LHCN-M2 (cell line): Measurements from ENCODE around the gene TFRC. TPM values are rescaled to one million over a fixed set of nuclear protein-coding genes. Genes with fewer than 3 reads are reported as not detected.
"Not testable (repeated sequence)": the region's sequence is repeated elsewhere in the genome, so short reads cannot be mapped to it uniquely, and the experiment has no call there.

Experiments
- DNase-seq: peaks from one replicate; pipeline ENCODE4 v3.0.0-alpha.2; 2012; ENCODE audit warnings: low read depth
- total RNA-seq: library from RNA; depleted of rRNA; stranded (reverse); fragments of >200 nt; gene quantifications from 2 replicates; pipeline ENCODE4 v1.2.3, GENCODE V29; 2014

Gene TFRC
- total RNA-seq, 1 experiment from 2014 or later: 187 TPM

DNA sequence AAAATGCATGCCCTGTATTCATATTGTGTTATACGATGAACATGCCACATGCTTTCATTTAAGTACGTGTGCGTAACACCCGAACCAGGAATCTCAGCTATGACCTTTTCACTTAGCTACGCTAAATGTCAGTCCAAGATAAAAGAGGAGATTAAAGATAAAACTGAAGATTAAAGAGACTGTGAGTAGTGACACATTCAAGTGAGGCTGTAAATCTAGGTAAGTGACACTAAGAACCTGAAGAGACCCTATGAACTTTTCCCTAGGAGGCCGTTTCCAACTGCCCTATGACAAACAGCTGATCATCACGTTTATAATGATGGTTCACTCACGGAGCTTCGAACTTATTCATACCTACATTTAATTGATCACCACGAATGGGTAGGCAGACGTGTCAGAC, 32.2 kb downstream of the TFRC start:
- DNase-seq: no peak

DNA sequence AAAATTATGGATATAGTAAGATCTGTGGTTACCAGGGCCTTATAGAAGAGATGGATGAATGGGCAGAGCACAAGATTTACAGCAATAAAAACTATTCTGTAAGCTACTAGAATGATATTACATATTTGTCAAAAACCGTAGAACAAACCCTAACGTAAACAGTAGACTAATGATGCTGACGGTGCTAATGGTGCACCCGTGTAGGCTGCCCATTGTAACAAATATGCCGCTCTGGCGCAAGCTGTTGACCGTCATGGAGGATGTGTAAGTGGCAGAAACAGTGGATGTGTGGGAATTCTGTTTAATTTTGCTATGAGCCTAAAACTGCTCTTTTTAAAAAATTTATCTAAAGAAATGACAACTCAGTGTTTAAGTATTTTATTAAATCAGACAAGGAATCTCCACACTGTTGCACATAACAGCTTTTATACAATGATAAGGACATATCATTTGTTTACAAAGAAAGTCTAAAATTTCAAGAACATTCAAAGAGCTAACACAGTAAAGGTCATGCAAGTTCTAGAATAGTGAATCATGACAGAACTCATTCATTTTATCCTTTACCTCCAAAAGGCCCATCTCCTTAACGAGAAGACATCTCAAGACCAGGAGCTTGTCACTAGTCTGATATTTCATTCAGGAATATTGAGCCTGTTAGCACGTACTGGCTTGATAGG, 32.8 kb downstream of the TFRC start:
- DNase-seq: no peak

DNA sequence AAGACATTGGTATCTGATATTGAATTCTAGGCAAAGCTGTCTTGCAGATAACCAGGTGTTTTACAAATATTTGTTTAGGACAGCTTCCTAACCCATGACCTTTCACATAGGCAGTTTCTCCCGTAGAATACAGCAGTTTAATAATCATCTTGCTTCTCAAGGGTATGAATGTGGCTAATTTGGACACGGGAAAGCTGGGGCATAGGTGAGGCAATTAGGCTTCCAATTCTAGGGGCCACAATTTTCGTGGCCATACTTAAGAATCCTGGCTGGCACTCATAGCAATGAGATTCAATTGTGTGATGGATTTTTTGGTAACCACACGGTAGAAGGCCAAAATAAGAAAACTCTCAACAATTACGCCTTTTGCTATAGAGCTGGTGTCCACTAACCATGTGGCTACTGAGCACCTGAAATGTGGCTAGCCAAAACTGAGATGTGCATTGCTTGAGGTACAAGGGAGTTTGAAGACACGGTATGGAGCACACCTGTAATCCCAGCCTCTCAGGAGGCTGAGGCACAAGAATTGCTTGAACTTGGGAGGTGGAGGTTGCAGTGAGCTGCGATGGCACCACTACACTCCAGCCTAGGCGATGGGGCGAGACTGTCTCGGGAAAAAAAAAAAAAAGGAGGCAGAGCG, 34.4 kb downstream of the TFRC start:
- DNase-seq: no peak

DNA sequence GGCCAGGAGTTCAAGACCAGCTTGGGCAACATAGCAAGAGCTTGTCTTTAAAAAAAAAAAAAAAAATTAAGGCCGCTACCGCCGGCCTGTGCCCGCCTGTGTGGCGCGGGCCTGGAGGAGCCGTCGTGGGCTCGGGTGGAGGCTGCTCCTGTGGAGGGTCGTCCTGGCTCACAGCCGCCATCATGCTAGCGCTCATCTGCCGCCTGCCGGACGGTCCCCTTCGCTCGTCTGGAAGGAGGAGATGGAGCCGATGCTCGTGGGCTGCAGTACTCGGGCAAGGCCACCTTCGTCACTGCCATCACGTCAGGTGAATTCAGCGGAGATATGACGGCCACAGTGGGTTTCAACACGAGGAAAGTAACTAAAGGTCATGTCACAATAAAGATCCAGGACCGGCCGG, 37.4 kb downstream of the TFRC start:
- DNase-seq: no peak

DNA sequence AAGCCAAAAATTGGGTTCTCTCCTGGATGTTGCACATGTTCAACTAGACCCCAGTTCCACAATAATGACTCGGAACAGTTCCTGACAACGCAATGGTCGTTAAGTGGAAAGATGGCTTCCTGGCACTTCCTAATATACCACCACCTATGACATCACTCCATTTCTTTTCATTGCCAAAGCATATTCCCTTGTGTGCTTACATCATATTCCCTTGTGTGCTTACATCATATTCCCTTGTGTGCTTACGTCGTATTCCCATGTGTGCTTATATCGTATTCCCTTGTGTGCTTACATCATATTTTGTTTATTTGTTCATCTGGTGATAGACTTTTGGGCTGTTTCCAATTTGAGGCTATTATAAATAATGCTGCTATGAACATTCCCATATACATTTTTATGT, 39.2 kb downstream of the TFRC start:
- no peak for DNase-seq

DNA sequence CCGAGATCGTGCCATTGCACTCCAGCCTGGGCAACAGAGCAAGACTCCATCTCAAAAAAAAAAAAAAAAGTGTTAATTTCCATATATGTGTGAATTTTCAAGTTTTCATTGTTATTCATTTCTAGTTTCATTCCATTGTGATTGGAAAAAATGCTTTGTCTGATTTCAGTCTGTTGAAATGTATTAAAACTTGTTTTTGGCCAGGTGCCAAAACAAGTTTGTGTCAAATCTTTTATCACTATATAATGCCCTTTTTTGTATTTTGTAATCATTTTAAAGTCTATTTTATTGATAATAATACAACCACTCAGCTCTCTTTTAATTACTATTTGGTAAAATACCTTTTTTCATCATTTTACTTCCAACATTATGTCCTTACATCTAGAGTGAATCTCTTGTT, 42.5 kb downstream of the TFRC start:
- no peak for DNase-seq

DNA sequence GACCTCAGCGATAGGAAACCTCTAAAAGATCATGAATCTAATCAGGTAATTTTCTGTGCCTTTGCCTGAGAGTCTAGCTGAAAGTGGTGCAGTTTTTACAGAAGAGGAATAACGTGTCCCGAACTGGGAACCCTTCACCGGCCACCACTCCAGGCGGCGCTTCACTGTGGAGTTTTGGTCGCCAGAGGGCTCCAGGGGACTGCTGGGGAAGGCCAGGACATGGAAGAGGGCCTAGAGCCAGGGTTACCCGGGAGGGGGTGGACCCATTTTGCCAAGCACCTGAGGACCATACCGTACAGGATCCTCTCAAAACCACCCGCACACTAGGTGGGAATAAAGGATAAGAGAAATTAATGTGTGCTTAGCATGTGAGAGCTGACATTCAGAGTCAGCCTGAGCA, 55.8 kb downstream of the TFRC start:
- DNase-seq: not testable (repeated sequence)

DNA sequence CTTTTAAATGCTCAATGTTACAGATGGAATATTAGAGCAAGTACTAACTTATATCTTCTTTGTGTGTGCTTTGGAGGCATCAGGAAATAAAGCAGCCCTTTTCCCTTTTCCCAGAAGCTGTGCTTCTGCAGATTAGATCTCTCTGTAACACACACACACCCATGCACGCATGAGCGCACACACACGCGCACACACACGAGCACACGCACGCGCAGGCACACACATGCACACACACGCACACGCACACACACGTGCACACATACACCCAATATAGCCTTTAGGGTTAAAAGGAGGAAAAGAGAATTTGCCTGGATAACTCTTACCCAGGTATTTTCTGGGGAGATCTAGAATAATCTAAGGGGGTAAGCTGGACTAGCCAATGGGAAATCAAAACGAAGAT, 56.9 kb downstream of the TFRC start:
- DNase-seq: no peak

DNA sequence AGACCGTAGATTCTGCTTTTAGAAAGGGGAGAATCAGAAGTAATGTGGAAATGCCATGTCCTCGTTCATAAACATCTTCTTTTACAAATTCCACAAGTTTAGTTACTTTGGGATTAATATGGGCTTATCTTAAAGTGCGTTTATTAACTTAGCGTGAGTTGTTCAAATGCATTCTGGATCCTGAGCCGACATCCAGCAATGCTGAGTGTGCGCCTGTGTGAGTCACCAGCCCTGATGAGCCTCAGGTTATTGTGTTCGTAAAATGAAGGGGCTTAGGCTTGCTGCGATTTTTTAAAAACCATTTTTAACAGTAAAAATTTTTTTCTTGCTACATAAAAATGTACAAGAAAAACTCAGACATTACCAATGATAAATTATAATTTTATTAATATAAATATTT, 57.9 kb downstream of the TFRC start:
- no peak for DNase-seq

DNA sequence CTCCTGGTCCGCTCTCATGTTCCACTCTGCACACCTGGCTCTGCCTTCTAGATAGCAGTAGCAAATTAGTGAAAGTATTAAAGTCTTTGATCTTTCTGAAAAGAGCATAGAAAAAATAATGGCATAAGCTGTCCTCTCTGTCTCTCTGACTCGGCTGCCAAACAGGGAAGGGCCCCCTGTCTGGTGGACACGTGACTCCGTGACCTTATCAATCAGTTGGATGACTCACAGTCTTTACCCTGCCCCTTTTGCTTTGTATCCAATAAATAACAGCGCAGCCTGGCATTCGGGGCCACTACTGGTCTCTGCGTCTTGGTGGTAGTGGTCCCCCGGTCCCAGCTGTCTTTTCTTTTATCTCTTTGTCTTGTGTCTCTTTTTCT, 59.4 kb downstream of the TFRC start:
- not testable (repeated sequence) for DNase-seq

DNA sequence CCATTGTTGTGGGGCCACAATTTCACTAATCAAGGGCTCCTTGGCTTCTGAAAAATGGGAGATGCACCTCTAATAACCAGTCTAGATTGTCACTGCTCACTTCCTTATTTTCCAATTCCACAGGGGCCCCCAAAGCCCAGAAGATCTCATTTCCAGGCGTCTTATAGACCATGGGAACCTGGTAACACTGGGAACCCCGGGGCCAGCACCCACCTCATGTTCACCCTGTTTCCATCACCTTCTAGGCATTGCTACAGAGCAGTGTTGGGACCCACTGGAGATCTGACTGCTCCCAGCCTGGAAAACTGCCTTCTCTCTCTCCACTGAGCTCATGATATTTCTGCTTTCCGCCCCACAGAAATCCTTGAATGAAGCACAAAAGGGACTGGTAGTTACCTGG, 61.5 kb downstream of the TFRC start:
- DNase-seq: no peak

DNA sequence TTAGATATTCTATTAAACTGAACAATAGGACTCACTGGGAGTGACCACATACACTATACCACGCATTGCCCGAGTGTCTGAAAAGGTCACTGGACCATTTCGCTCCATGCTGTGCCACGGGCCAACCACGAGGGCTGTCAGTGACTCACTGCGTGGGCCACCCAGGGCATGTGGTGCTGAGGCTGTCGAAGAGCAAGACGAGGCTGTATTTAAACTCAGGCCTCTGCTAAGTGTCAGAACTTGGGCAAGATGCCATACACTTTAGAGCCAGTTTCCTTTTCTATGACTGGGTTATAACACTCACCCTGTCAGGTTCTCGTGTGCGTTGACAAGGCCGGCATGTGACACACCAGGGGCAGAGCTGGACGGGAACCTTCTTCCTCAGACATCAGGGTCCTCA, 62.3 kb downstream of the TFRC start:
- DNase-seq: not testable (repeated sequence)

DNA sequence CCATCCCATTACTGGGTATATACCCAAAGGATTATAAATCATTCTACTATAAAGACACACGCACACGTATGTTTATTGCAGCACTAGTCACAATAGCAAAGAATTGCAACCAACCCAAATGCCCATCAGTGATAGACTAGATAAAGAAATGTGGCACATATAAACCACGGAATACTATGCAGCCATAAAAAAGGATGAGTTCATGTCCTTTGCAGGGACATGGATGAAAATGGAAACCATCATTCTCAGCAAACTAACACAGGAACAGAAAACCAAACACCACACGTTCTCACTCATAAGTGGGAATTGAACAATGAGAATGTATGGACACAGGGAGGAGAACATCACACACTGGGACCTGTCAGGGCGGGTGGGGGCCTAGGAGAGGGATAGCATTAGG, 63.7 kb downstream of the TFRC start:
- DNase-seq: not testable (repeated sequence)

DNA sequence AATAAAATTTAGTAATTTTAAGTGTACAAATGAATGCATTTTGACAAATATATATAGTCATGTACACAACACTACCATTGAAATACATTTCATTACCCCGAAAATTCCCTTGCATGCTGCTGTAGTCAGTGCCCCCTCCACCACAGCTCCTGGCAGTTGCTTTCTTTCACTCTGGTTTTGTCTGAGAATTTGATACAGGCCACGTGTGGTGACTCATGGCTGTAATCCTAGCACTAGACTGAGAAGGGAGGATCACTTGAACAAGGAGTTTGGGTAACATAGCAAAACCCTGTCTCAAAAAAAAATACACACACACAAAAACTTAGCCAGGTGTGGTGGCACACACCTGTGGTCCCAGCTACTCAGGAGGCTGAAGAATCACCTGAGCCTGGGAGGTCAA, 65.4 kb downstream of the TFRC start:
- DNase-seq: peak; percentile 87

DNA sequence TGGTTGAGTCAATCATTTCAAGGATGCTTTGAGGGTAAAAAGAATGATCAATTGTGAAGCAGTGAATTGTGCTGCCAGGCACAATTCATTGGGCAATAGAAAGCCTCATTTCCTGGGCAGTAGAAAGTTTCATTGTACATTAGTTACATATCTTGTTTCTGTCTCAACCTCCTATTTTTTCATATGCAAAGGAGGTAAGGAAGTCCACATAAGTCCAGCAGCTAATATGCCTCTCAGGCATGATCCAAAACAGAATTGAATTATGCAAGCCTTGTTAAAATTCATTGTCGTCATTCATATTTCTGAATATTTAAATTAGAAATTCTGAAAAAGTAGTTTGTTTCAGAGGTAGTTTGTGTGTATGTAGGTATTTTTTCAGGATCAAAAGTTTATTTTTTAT, 65.8 kb downstream of the TFRC start:
- no peak for DNase-seq

DNA sequence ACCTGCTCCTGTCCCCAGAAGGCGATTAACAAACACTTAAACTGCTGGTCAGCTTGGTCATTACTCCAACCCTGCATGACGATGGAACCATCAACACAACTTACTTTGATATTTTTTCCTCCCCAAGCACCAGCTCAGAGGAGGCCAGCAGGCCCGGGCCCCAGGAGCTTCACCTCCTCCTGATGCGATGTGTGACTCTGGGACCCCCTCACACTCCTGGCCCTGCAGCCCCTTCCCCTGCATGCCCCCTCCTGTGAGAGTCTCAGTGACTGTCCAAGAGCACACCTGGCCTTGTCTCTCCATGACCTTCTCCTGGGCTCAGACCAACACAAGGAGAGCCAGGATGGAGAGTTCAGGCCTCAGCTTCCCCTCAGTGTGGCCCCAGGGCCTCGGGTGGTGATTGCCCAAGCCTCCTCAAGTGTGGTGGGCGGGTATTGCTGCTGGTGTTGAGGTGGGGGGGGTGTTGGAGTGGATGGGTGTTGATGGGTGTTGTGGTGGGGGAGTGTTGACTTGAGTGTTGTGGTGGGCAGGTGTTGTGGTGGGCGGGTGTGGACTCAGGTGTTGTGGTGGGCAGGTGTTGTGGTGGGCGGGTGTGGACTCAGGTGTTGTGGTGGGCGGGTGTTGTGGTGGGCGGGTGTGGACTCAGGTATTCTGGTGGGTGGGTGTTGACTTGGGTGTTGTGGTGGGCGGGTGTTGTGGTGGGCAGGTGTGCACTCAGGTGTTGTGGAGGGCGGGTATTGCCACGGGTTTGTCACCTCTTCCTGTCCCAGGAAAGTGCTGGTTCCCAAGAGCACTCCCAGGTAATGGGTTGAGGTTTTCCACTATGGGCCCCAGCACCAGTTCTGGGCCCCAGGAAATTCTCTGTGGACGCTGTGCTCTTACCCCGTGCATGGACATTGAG, 68.1 kb downstream of the TFRC start:
- no peak for DNase-seq

DNA sequence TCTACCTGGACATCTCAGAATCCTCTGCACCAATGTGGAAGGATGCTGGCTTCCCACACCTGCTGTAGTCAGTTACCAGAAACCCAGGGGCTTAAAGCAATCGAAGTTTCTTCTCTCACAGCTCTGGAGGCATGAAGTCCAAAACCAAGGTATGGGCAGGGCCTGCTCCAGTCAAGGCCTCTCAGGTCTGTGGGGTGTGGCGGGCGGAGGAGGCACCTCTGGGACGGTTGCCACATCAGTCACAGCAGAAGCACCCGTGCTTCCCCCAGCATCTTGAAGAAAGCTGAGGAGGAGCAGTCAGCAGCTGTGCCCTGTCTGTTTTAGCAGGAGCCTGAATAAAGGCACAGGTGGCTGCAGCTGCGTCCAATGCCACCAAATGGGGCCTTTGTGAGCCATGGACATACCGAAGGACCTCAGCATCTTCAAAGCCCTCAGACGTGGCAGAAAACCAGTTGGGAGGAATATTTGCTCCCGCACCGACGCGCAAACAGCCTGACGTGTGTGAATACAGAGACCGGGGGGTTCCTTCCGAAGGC, 68.9 kb downstream of the TFRC start:
- DNase-seq: no peak

DNA sequence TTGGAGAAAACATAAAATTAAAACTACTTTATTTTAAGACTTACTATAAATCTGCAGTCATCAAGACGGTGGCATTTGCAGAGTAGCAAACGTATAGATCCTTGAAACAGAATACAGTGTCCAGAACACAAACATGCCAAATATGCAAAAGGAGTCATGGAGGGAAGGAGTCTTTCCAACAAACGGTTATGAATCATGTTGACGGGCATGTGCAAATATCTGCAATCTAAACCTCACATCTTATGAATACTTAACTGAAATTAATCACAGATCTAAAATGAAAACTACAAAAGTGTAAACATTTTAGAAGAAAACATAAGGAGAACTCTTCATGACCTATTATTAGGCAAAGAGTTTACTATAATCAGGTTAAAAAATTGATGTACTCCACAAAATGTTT, 69.4 kb downstream of the TFRC start:
- peak; percentile 28 for DNase-seq

DNA sequence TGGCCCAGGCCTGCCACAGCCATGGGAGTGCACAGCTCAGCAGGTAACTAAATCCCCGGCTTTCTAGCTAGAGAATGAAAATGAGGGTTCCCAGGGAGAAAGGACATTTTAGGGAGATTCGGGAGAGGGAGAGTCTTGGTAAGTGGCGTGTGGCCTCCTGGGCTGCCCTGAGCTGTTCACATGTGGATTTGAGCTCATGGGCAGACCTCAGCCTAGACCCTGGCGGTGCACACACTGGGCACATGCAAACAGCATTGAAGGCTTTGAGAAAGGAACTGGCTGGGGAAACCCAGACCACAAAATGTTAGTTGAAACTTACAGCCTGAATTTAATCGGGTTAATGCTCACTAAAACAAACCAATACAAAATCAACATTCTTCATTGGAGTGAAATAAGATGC, 72.4 kb downstream of the TFRC start:
- no peak for DNase-seq

DNA sequence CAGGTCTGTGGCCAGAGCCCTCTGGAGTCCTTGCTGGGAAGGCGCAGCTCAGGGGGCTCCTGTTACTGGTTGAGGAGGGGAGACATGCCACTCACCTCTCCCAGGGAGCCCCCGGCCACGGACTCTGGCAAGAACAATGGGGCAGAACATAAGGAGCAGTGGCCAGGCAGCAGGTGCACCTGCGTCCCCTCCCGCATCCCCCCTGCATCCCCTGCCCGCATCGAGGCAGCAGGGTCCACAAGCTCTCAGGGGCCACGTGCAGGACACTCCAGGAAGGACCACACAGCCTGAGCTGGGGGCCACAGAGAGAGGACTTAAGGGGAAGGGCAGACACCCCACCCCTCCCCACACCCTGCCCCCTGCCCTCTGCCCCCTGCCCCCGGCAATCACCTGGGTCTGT, 73.0 kb downstream of the TFRC start:
- no peak for DNase-seq

DNA sequence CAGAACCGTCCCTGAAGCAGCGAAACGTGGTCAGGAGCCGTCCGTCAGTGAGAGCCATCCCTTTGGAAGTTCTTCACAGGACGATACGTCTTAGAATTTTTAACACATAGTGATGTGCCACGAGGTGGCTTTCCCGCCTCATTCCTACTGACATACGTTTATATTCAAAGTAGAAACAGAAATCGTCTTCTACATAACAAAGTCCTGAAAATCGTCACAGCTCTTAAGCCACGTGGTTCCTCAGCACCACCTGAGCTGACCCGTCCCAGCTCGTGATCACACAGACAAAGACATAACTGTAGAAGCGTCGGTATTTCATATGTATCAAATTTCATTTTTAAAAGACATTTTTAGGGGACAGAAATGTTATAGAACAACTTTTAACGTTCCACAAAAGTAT, 73.5 kb downstream of the TFRC start:
- no peak for DNase-seq

DNA sequence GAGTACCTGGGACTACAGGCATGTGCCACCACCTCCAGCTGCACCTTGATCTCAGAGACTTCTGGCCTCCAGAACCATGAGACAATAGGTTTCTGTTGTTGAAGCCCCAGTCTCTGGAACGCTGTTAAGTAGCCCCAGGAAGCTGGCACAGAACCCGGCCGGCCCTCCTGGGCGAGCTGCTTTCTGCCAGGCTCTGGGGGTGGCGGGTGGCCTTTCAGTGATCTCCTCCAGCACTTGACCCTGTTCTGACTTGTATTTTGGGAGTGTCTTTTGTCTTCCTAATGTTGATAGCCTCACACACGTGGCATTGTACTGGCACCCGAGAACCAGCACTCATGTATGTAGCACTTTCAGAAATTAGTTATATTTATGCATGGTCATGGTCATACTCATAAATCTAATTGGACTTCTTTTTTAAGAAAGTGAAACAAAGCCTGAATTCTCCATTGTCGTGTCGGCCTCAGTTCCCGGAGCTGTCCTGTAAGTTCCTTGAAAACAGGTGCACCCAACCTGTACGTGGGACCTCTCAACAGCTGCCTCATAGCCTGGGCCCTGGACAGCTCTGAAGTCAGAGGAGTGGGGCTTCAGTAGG, 74.0 kb downstream of the TFRC start:
- no peak for DNase-seq
